ENCODE data around the gene TPO. TPM values are rescaled to one million over a fixed set of nuclear protein-coding genes. Genes with fewer than 3 reads are reported as not detected.

TPO gene
- polyA plus RNA-seq, 3 donors = not detected

DNA sequence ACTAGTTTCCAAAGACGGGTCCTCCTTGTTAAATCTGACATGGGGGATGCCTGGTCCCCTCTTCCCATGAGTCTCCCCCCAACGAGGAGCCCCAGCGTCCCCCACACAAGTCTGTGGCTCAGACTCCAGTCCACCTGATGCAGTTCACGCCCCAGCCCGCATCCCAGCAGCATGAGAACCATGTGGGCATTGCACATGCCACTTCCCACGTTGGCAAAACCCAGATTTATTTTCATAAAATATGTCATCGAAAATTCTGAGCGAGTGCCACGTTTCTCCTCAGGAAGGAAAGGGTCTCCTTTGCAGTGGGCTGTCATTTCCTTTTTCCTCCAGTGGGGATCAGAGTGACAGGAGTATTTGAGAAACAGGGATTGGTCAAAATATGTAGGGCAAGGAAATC, 45.7 kb upstream of the TPO start:
- DNase-seq = no peak
- Mint-ChIP-seq H3K4me3 (no peak overlapping the region), H3K4me1 (peaks cover 4% of the 10 kb centered on the region), H3K27ac (no peak overlapping the region), H3K36me3 (no peaks in the 10 kb centered on the region), H3K9me3 (peaks cover 0 to 6% (median 2%) of the 10 kb centered on the region in 7 donors), H3K27me3 (ENCODE audit: low read depth in 3 of 3) (peaks cover 6 to 9% (median 7%) of the 10 kb centered on the region in 3 donors)
- Histone ChIP-seq H3K27me3 (ENCODE audit: control insufficient read depth in 2 of 2, insufficient read depth in 2 of 2, low read length in 2 of 2) (no peaks in the 10 kb centered on the region), H3K79me2 (ENCODE audit: insufficient read depth, low read length) (no peaks in the 10 kb centered on the region), H2AFZ (ENCODE audit: insufficient read depth, low read depth, low read length, poor library complexity, severe bottlenecking) (no peak overlapping the region), H3K4me3 (replicated peaks in 1 of 3; ENCODE audit: low read depth in 2 of 3, low read length in 3 of 3) (no peak overlapping the region), H3K4me1 (ENCODE audit: control insufficient read depth in 1 of 2, insufficient read depth in 2 of 2, low read length in 2 of 2) (no peaks in the 10 kb centered on the region), H3K9ac (ENCODE audit: insufficient read depth, low read length, poor library complexity, severe bottlenecking) (no peak overlapping the region), H4K20me1 (ENCODE audit: insufficient read depth, low read length) (no peaks in the 10 kb centered on the region), H3K4me2 (replicated peaks; ENCODE audit: extremely low read depth, low read length, poor library complexity, severe bottlenecking) (no peak overlapping the region), H3K27ac (ENCODE audit: low read depth in 1 of 2, low read length in 2 of 2) (no peak overlapping the region), H3K36me3 (replicated peaks in 1 of 2; ENCODE audit: control insufficient read depth in 1 of 2, insufficient read depth in 2 of 2, low read length in 2 of 2) (no peaks in the 10 kb centered on the region), H3K9me3 (replicated peaks in 1 of 2; ENCODE audit: control insufficient read depth in 1 of 2, insufficient read depth in 1 of 2, low read length in 2 of 2) (no peaks in the 10 kb centered on the region)
- WGBS (ENCODE audit: insufficient coverage) = 75% methylated on average over 6 of the region's 9 CpGs
- no peak for TF ChIP-seq CTCF (IDR thresholded peaks at IDR 0.05)
- intact Hi-C loops (cut with micrococcal nuclease) = no loop called here

- TF ChIP-seq CTCF (IDR thresholded peaks at IDR 0.05) = no peak
- 81% methylated on average over 7 of the region's 10 CpGs for WGBS (ENCODE audit: insufficient coverage)
- H3K27me3 ChIP-seq (ENCODE audit: control insufficient read depth in 2 of 2, insufficient read depth in 2 of 2, low read length in 2 of 2) = no peaks in the 10 kb centered on the region
- H2AFZ ChIP-seq (ENCODE audit: insufficient read depth, low read depth, low read length, poor library complexity, severe bottlenecking) = no peak overlapping the region
- no peaks in the 10 kb centered on the region for H3K4me1 ChIP-seq (ENCODE audit: control insufficient read depth in 1 of 2, insufficient read depth in 2 of 2, low read length in 2 of 2)
- Mint-ChIP-seq H3K36me3 (no peaks in the 10 kb centered on the region), H3K9me3 (peaks cover 0 to 5% (median 0%) of the 10 kb centered on the region in 7 donors), H3K4me3 (no peak overlapping the region), H3K4me1 (peaks cover 4% of the 10 kb centered on the region), H3K27ac (no peak overlapping the region), H3K27me3 (ENCODE audit: low read depth in 3 of 3) (peaks cover 4 to 9% (median 6%) of the 10 kb centered on the region in 3 donors)
- H3K9me3 ChIP-seq (replicated peaks in 1 of 2; ENCODE audit: control insufficient read depth in 1 of 2, insufficient read depth in 1 of 2, low read length in 2 of 2) = no peaks in the 10 kb centered on the region
- intact Hi-C loops (cut with micrococcal nuclease) = no loop called here
- H3K9ac ChIP-seq (ENCODE audit: insufficient read depth, low read length, poor library complexity, severe bottlenecking) = no peak overlapping the region
- H3K36me3 ChIP-seq (replicated peaks in 1 of 2; ENCODE audit: control insufficient read depth in 1 of 2, insufficient read depth in 2 of 2, low read length in 2 of 2) = no peaks in the 10 kb centered on the region
- no peak for DNase-seq
- H3K4me2 ChIP-seq (replicated peaks; ENCODE audit: extremely low read depth, low read length, poor library complexity, severe bottlenecking) = no peak overlapping the region
- no peak overlapping the region for H3K4me3 ChIP-seq (replicated peaks in 1 of 3; ENCODE audit: low read depth in 2 of 3, low read length in 3 of 3)
- H3K27ac ChIP-seq (ENCODE audit: low read depth in 1 of 2, low read length in 2 of 2) = no peak overlapping the region
- no peaks in the 10 kb centered on the region for H3K79me2 ChIP-seq (ENCODE audit: insufficient read depth, low read length)
- H4K20me1 ChIP-seq (ENCODE audit: insufficient read depth, low read length) = no peaks in the 10 kb centered on the region
Measured at GRCh38 chr2:1369905-1370304, 43.4 kb upstream of the TPO start.

All from CD14-positive monocyte (primary cell).